Ovary (tissue), 3 donors: ENCODE data around the gene SMARCA4.

ENCODE experiments used
- CTCF ChIP-seq, 3 donors: fragments of 450-650 bp in 2 of 3; fragments of 200-600 bp in 1 of 3; IDR thresholded peaks; one replicate each; pipeline versions ENCODE4 v1.5.1 to v1.8.0; 2016 to 2022; ENCODE audit warnings: antibody characterized with exemption in 3 of 3, mild to moderate bottlenecking in 1 of 3
- EP300 ChIP-seq: sonication (generic); formaldehyde crosslinking; IDR thresholded peaks from one replicate; pipeline ENCODE4 v1.6.1; 2017; ENCODE audit warnings: antibody characterized with exemption
- donor health status: DM: no; HTN: no; CAD: no.

- TF ChIP-seq CTCF (IDR thresholded peaks at IDR 0.05): no peak
- TF ChIP-seq EP300: no peak
Measured at GRCh38 chr19:10916602-10917001, 44.2 kb upstream of the SMARCA4 start.
